GM12878 (cell line): Measurements from ENCODE around the gene KCNN3. TPM values are rescaled to one million over a fixed set of nuclear protein-coding genes. Genes with fewer than 3 reads are reported as not detected.

Experiments
- ATAC-seq: fragments of 200-7000 bp; cut with Tn5 transposase; 3 replicates; pipeline ENCODE4 v1.9.1; 2020; ENCODE audit warnings: mild to moderate bottlenecking, moderate library complexity
- BruUV-seq: library from RNA; stranded (reverse); fragments of 400-500 nt; replicated peaks from 2 replicates; lab custom pipeline; 2021; lab: Mats Ljungman, UMichigan
- CTCF ChIA-PET: fragments of 300-600 bp; sonication (Branson Sonifier 250); formaldehyde crosslinking; extraction: SDS; loops from one replicate; lab custom pipeline; 2021; ENCODE audit warnings: inconsistent platforms; lab: Yijun Ruan, JAX
- POLR2A ChIA-PET: fragments of 350-600 bp; formaldehyde crosslinking; extraction: SDS; loops from one replicate; lab custom pipeline; 2021; ENCODE audit warnings: inconsistent platforms; lab: Charles Lee
- RAD21 ChIA-PET: fragments of 300-600 bp; sonication (Branson Sonifier 250); formaldehyde crosslinking; loops from one replicate; lab custom pipeline; 2023; ENCODE audit warnings: antibody characterized with exemption; ENCODE audit not compliant: unreplicated experiment; lab: Charles Lee
- SMC1A ChIA-PET: fragments of 300-600 bp; sonication (Branson Sonifier 250); formaldehyde crosslinking; loops from one replicate; lab custom pipeline; 2023; ENCODE audit not compliant: unreplicated experiment, uncharacterized antibody; lab: Charles Lee
- DNase-seq: peaks from one replicate; pipeline ENCODE4 v3.0.0-alpha.2; 2011; ENCODE audit warnings: low read depth, low spot score
- FAIRE-seq: peaks from 3 replicates; lab custom pipeline; 2011; peaks lifted over from hg19 to GRCh38; lab: Jason Lieb, UNC
- H2AFZ ChIP-seq: 2 replicates; pipeline ENCODE4 v1.6.0; 2011; ENCODE audit warnings: low read depth, low read length, control low read depth; ENCODE audit not compliant: control insufficient read depth
- H3K27ac ChIP-seq: 2 replicates; pipeline ENCODE4 v1.5.1; 2011; ENCODE audit warnings: control low read depth; ENCODE audit not compliant: control insufficient read depth, insufficient read depth
- H3K27me3 ChIP-seq, 2 experiments: replicated peaks in 1 of 2; 2 replicates each; pipeline versions ENCODE4 v1.6.0 to v1.6.1; 2011; ENCODE audit warnings: low read length in 1 of 2; ENCODE audit not compliant: control insufficient read depth in 2 of 2, insufficient read depth in 2 of 2
- H3K36me3 ChIP-seq, 2 experiments: 2 replicates each; pipeline ENCODE4 v1.5.1; 2011; ENCODE audit warnings: low read length in 1 of 2; ENCODE audit not compliant: control insufficient read depth in 2 of 2, insufficient read depth in 2 of 2
- H3K4me1 ChIP-seq: 2 replicates; pipeline ENCODE4 v1.6.1; 2011; ENCODE audit warnings: mild to moderate bottlenecking, low read length, moderate library complexity, mixed read lengths; ENCODE audit not compliant: control insufficient read depth, insufficient read depth
- H3K4me2 ChIP-seq: 2 replicates; pipeline ENCODE4 v1.6.0; 2011; ENCODE audit warnings: control low read depth; ENCODE audit not compliant: control insufficient read depth, insufficient read depth
- H3K4me3 ChIP-seq: fragments of 200-600 bp; sonication (generic); 2 replicates; pipeline ENCODE4 v1.5.1; 2016
- H3K79me2 ChIP-seq: 2 replicates; pipeline ENCODE4 v1.6.0; 2011; ENCODE audit warnings: low read length; ENCODE audit not compliant: control insufficient read depth, insufficient read depth
- H3K9ac ChIP-seq: 2 replicates; pipeline ENCODE4 v1.8.0; 2011; ENCODE audit warnings: low read length, control low read depth, mixed read lengths; ENCODE audit not compliant: control insufficient read depth, insufficient read depth
- H3K9me3 ChIP-seq: replicated peaks from 3 replicates; pipeline ENCODE4 v1.5.1; 2011; ENCODE audit warnings: mild to moderate bottlenecking, low read length; ENCODE audit not compliant: control insufficient read depth, insufficient read depth
- H4K20me1 ChIP-seq: 2 replicates; pipeline ENCODE4 v1.6.0; 2011; ENCODE audit not compliant: control insufficient read depth, insufficient read depth
- ASH2L ChIP-seq: fragments of 300-600, 200-600 bp; sonication (generic); IDR thresholded peaks from 2 replicates; pipeline ENCODE4 v1.6.1; 2017; ENCODE audit warnings: low read depth, mild to moderate bottlenecking, borderline replicate concordance
- BACH1 ChIP-seq: fragments of 450-650 bp; IDR thresholded peaks from 2 replicates; pipeline ENCODE4 v1.6.1; 2017; ENCODE audit warnings: mild to moderate bottlenecking, borderline replicate concordance
- CHD2 ChIP-seq: IDR thresholded peaks from 2 replicates; pipeline ENCODE4 v1.6.1; 2011; ENCODE audit warnings: low read depth, low read length, improper control_type of control experiment, borderline replicate concordance
- CREM ChIP-seq: IDR thresholded peaks from 2 replicates; pipeline ENCODE4 v1.6.1; 2014; ENCODE audit warnings: antibody characterized with exemption, low read depth
- DPF2 ChIP-seq: fragments of 450-650 bp; IDR thresholded peaks from 2 replicates; pipeline ENCODE4 v1.6.1; 2017; ENCODE audit warnings: mild to moderate bottlenecking
- ELK1 ChIP-seq: IDR thresholded peaks from 2 replicates; pipeline ENCODE4 v1.6.1; 2012; ENCODE audit warnings: low read depth, low read length, improper control_type of control experiment
- NKRF ChIP-seq: fragments of 450-650 bp; conservative IDR thresholded peaks from 2 replicates; pipeline ENCODE4 v1.6.1; 2017; ENCODE audit warnings: mild to moderate bottlenecking, moderate library complexity
- NR2F1 ChIP-seq: fragments of 450-650 bp; conservative IDR thresholded peaks from 2 replicates; pipeline ENCODE4 v1.6.1; 2017; ENCODE audit warnings: mild to moderate bottlenecking
- PAX8 ChIP-seq: fragments of 450-650 bp; IDR thresholded peaks from 2 replicates; pipeline ENCODE4 v1.6.1; 2017; ENCODE audit warnings: mild to moderate bottlenecking, moderate library complexity
- RUNX3 ChIP-seq: IDR thresholded peaks from 2 replicates; pipeline ENCODE4 v1.6.1; 2012; ENCODE audit warnings: low read length, inconsistent platforms
- SREBF1 ChIP-seq: IDR thresholded peaks from 2 replicates; pipeline ENCODE4 v1.6.1; 2012; ENCODE audit warnings: mild to moderate bottlenecking, low read length
- TAF1 ChIP-seq: IDR thresholded peaks from 2 replicates; pipeline ENCODE4 v1.6.1; 2011; ENCODE audit warnings: mild to moderate bottlenecking, low read depth, low read length, borderline replicate concordance
- whole genome bisulfite sequencing: methylation state at CpG from one replicate; pipeline ENCODE4 v1.1.6; 2016; ENCODE audit warnings: low lambda C conversion rate; ENCODE audit not compliant: insufficient replicate concordance, insufficient coverage; ENCODE audit errors: missing lambda C conversion rate; 5-methylcytosine and 5-hydroxymethylcytosine counted together
- in situ Hi-C: fragments of 300-500 bp; cut with MboI; formaldehyde crosslinking; loops from 9 replicates; pipeline ENCODE4 v1.14.3; 2018; ENCODE audit warnings: mixed read lengths
- intact Hi-C: fragments of 100-400 bp; cut with micrococcal nuclease; formaldehyde crosslinking; loops from one replicate; pipeline ENCODE4 v1.14.2; 2022; ENCODE audit not compliant: unreplicated experiment
- polyA plus RNA-seq, 11 experiments: library from polyadenylated mRNA; depleted of rRNA in 4 of 11; unstranded in 6 of 11; stranded (reverse) in 5 of 11; fragments of >200 nt; fragmentation: Nextera tagmentation in 4 of 11; fragmentation: Illumina TruSeq in 1 of 11; extraction: Ambion mirVana in 4 of 11; extraction: Trizol in 1 of 11; gene quantifications; 1 replicate in 1 of 11; 2 replicates in 10 of 11; pipeline versions ENCODE4 v1.2.1 to v1.2.3, GENCODE V29; 2011 to 2016; ENCODE audit warnings: inconsistent platforms in 2 of 11, missing spikeins in 2 of 11, low read depth in 1 of 11
- total RNA-seq, 4 experiments: library from RNA; depleted of rRNA in 3 of 4; stranded (reverse); fragments of >200 nt in 3 of 4; fragmentation: Illumina TruSeq in 1 of 4; extraction: Trizol in 1 of 4; gene quantifications; 2 replicates each; pipeline versions ENCODE4 v1.2.1 to v1.2.3, GENCODE V29; 2013 to 2021

The KCNN3 gene
- total and polyA plus RNA-seq, 10 of the 15 experiments (the other 5 are each of a cell fraction or from before 2014, with no cell fraction given) = 3.5 to 26.4 (median 14.9) TPM

DNA sequence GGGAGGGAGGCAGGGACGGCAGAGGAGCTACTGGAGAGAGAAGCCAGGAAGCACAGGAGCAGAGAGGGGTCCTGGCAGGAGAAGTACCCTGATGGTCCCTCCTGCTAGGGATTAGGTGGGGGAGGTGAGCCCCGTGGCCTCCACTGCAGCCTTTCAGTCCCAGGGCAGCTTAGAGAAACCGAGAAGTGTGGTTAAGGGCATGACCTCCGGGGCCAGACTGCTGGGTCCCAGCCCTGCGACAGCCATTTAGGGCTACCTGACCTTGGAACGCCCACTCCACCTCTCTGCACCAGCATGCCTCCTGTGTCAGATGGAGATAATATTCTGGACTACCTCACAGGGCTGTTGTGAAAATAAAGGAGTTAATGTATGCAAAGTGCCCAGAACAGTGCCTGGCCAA, 47.4 kb downstream of the KCNN3 start:
- intact Hi-C loops = loop anchor here (5.0 kb wide), 1 partner anchor 35 kb away; no protein-coding TSS in a partner anchor
- POLR2A ChIA-PET = interaction anchor here (1.5 kb wide), 2 partner anchors 13 to 20 kb away, joined by 3 to 5 read pairs; no protein-coding TSS in a partner anchor
- in situ Hi-C loops = no loop called here
- DNase-seq (no peak), FAIRE-seq (peak; percentile 86), ATAC-seq (peak; percentile 83)
- no peak overlapping the region for H2AFZ ChIP-seq
- no peak overlapping the region; the same call in 1 of the 2 replicates for H3K27ac ChIP-seq
- no peak overlapping the region for H3K4me3 ChIP-seq
- H3K36me3 ChIP-seq = peaks cover 10 to 25% of the 10 kb centered on the region in 2 experiments; a peak in 3 of 4 replicates
- H3K4me2 ChIP-seq = peak overlapping the region; percentile 39; the same call in 1 of the 2 replicates
- WGBS = 33% methylated on average over 6 of the region's 6 CpGs
- RAD21 ChIA-PET = interaction anchor here (1.6 kb wide), 1 partner anchor 38 kb away, joined by 4 read pairs; no protein-coding TSS in a partner anchor
- no peak overlapping the region for H3K9ac ChIP-seq
- BruUV-seq = no TSS peak
- H4K20me1 ChIP-seq = peaks cover 3% of the 10 kb centered on the region; the same call in 1 of the 2 replicates
- CTCF ChIA-PET = interaction anchor here (1.1 kb wide), 1 partner anchor 10 kb away, joined by 6 read pairs; no protein-coding TSS in a partner anchor
- SMC1A ChIA-PET = interaction anchor here (0.9 to 1.3 kb wide), 4 partner anchors 10 to 35 kb away, joined by 3 to 4 read pairs (median 4); no protein-coding TSS in a partner anchor
- no peaks in the 10 kb centered on the region for H3K9me3 ChIP-seq
- H3K27me3 ChIP-seq = no peaks in the 10 kb centered on the region
- no peaks in the 10 kb centered on the region; the same call in none of the 2 replicates for H3K79me2 ChIP-seq
- peaks cover 35% of the 10 kb centered on the region for H3K4me1 ChIP-seq
- TF ChIP-seq BACH1 (no peak), DPF2 (no peak), RUNX3 (peak; percentile 18; the same call in 1 of the 2 replicates), PAX8 (no peak), SREBF1 (no peak), ELK1 (no peak), CHD2 (no peak), NR2F1 (peak; percentile 93), CREM (no peak), NKRF (no peak), ASH2L (no peak), TAF1 (no peak)
- TF ChIP-seq, all 136 proteins: peak for 2
